Parathyroid adenoma (tissue), 2 donors: Measurements from ENCODE around the gene APOBEC3B.

Source experiments
- H2AFZ ChIP-seq: fragments of 300-600 bp; sonication (generic); one replicate; pipeline ENCODE4 v1.7.0; 2017; ENCODE audit warnings: antibody characterized with exemption, mild to moderate bottlenecking
- H3K27ac ChIP-seq: fragments of 300-600 bp; sonication (generic); one replicate; pipeline ENCODE4 v1.7.0; 2017
- H3K27me3 ChIP-seq: fragments of 300-600 bp; sonication (generic); one replicate; pipeline ENCODE4 v1.7.0; 2017; ENCODE audit warnings: low read length; ENCODE audit not compliant: control insufficient read depth, insufficient read depth
- H3K36me3 ChIP-seq: fragments of 300-600 bp; sonication (generic); one replicate; pipeline ENCODE4 v1.7.0; 2017; ENCODE audit warnings: low read length; ENCODE audit not compliant: control insufficient read depth, insufficient read depth
- H3K4me1 ChIP-seq: fragments of 300-600 bp; sonication (generic); one replicate; pipeline ENCODE4 v1.7.0; 2017; ENCODE audit warnings: control low read depth
- H3K4me2 ChIP-seq: fragments of 300-600 bp; sonication (generic); one replicate; pipeline ENCODE4 v1.7.0; 2017; ENCODE audit warnings: low read length
- H3K4me3 ChIP-seq: fragments of 300-600 bp; sonication (generic); one replicate; pipeline ENCODE4 v1.7.0; 2017; ENCODE audit warnings: low read depth, low read length
- H3K79me2 ChIP-seq: fragments of 300-600 bp; sonication (generic); one replicate; pipeline ENCODE4 v1.7.0; 2017; ENCODE audit warnings: control low read depth
- H3K9ac ChIP-seq: fragments of 300-600 bp; sonication (generic); one replicate; pipeline ENCODE4 v1.7.0; 2017; ENCODE audit warnings: mild to moderate bottlenecking
- H3K9me3 ChIP-seq: fragments of 300-600 bp; sonication (generic); one replicate; pipeline ENCODE4 v1.7.0; 2017; ENCODE audit warnings: low read length; ENCODE audit not compliant: control insufficient read depth
- CTCF ChIP-seq: fragments of 300-600 bp; sonication (generic); IDR thresholded peaks from one replicate; pipeline ENCODE4 v1.7.0; 2017; ENCODE audit warnings: antibody characterized with exemption, mild to moderate bottlenecking
- donor health status: primary hyperparathyroidism.

APOBEC3B gene

GRCh38 chr22:38950527-38951295 lies 31.4 kb upstream of the APOBEC3B start:
- no peak for TF ChIP-seq CTCF
- Histone ChIP-seq H3K4me2 (no peak overlapping the region), H2AFZ (no peak overlapping the region)

GRCh38 chr22:38951734-38952133 lies 30.4 kb upstream of the APOBEC3B start:
- H3K9me3 ChIP-seq, result no peaks in the 10 kb centered on the region
- H3K36me3 ChIP-seq, result no peaks in the 10 kb centered on the region
- H3K27ac ChIP-seq, result no peak overlapping the region
- H3K4me3 ChIP-seq, result no peak overlapping the region
- H3K4me1 ChIP-seq, result no peaks in the 10 kb centered on the region
- H2AFZ ChIP-seq, result no peak overlapping the region
- H3K9ac ChIP-seq, result no peak overlapping the region
- H3K27me3 ChIP-seq, result no peaks in the 10 kb centered on the region
- TF ChIP-seq CTCF, result no peak
- no peak overlapping the region for H3K4me2 ChIP-seq
- no peaks in the 10 kb centered on the region for H3K79me2 ChIP-seq

More at GRCh38 chr22:38950527-38951295, 31.4 kb upstream of the APOBEC3B start:
- Histone ChIP-seq H3K4me1 (no peaks in the 10 kb centered on the region), H3K9ac (no peak overlapping the region), H3K27ac (no peak overlapping the region), H3K79me2 (no peaks in the 10 kb centered on the region), H3K27me3 (no peaks in the 10 kb centered on the region), H3K4me3 (no peak overlapping the region), H3K36me3 (no peaks in the 10 kb centered on the region), H3K9me3 (no peaks in the 10 kb centered on the region)

GRCh38 chr22:38952281-38952993 lies 29.7 kb upstream of the APOBEC3B start:
- H3K27me3 ChIP-seq, result no peaks in the 10 kb centered on the region
- no peaks in the 10 kb centered on the region for H3K79me2 ChIP-seq
- no peak for TF ChIP-seq CTCF
- H3K9me3 ChIP-seq, result no peaks in the 10 kb centered on the region
- no peaks in the 10 kb centered on the region for H3K4me1 ChIP-seq
- no peak overlapping the region for H3K27ac ChIP-seq
- no peak overlapping the region for H3K9ac ChIP-seq
- H3K4me2 ChIP-seq, result no peak overlapping the region
- no peak overlapping the region for H2AFZ ChIP-seq
- H3K4me3 ChIP-seq, result no peak overlapping the region
- no peaks in the 10 kb centered on the region for H3K36me3 ChIP-seq

DNA sequence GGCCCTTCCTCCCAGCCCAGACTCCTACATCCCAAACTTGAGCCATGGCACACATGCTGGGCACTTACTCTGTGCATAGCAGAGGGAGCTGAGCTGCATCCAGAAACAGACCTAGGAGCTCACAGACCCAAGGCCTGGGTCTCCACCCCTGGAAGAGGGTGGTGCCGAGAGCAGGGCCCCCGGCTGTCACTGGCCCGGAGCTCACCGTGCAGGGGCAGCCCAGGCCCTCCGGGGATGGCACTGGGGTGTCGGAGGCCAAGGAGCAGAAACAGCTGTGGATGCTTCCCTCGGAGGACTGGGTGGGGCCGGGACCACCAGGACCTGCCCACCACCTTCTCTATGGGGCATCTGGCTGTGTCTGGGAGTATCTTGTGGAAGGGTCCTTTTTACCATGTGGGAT lies 29.1 kb upstream of the APOBEC3B start:
- Histone ChIP-seq H3K4me3 (no peak overlapping the region), H2AFZ (no peak overlapping the region), H3K27ac (no peak overlapping the region), H3K4me2 (no peak overlapping the region), H3K9me3 (no peaks in the 10 kb centered on the region), H3K36me3 (no peaks in the 10 kb centered on the region), H3K79me2 (no peaks in the 10 kb centered on the region), H3K9ac (no peak overlapping the region), H3K27me3 (no peaks in the 10 kb centered on the region), H3K4me1 (no peaks in the 10 kb centered on the region)
- TF ChIP-seq CTCF, result no peak
